ENCODE measurements around the gene TMEM45A. TPM values are rescaled to one million over a fixed set of nuclear protein-coding genes. Genes with fewer than 3 reads are reported as not detected.
"Not testable (repeated sequence)": the region's sequence is repeated elsewhere in the genome, so short reads cannot be mapped to it uniquely, and the experiment has no call there.

The TMEM45A gene
- total RNA-seq, 1 experiment from 2014 or later, result 0.73 TPM

GRCh38 chr3:100537646-100538338 lies 45.4 kb downstream of the TMEM45A start:
- Mint-ChIP-seq H3K27me3 (ENCODE audit: unreplicated experiment) (no peaks in the 10 kb centered on the region), H3K36me3 (ENCODE audit: insufficient read depth, unreplicated experiment) (no peaks in the 10 kb centered on the region), H3K4me1 (ENCODE audit: low read depth, unreplicated experiment) (peaks cover 34% of the 10 kb centered on the region), H3K27ac (ENCODE audit: unreplicated experiment) (no peak overlapping the region), H3K4me3 (ENCODE audit: low read depth, unreplicated experiment) (no peak overlapping the region), H3K9me3 (ENCODE audit: low read depth, unreplicated experiment) (no peaks in the 10 kb centered on the region)
- TF ChIP-seq CTCF (IDR thresholded peaks at IDR 0.05; ENCODE audit: unreplicated experiment), result no peak
- CTCF ChIA-PET, result interaction anchor here (0.7 kb wide), 1 partner anchor 13 kb away, joined by 3 read pairs; no protein-coding TSS in a partner anchor
- no peak for DNase-seq
- intact Hi-C loops (cut with micrococcal nuclease; ENCODE audit: unreplicated experiment), result no loop called here
- BruUV-seq (replicated peaks), result no TSS peak

GRCh38 chr3:100538339-100538706 lies 45.9 kb downstream of the TMEM45A start:
- intact Hi-C loops (cut with micrococcal nuclease; ENCODE audit: unreplicated experiment), result no loop called here
- Mint-ChIP-seq H3K36me3 (ENCODE audit: insufficient read depth, unreplicated experiment) (no peaks in the 10 kb centered on the region), H3K27ac (ENCODE audit: unreplicated experiment) (no peak overlapping the region), H3K9me3 (ENCODE audit: low read depth, unreplicated experiment) (no peaks in the 10 kb centered on the region), H3K4me3 (ENCODE audit: low read depth, unreplicated experiment) (no peak overlapping the region), H3K4me1 (ENCODE audit: low read depth, unreplicated experiment) (peaks cover 34% of the 10 kb centered on the region), H3K27me3 (ENCODE audit: unreplicated experiment) (no peaks in the 10 kb centered on the region)
- no TSS peak for BruUV-seq (replicated peaks)
- CTCF ChIA-PET, result no interaction called here
- no peak for DNase-seq
- no peak for TF ChIP-seq CTCF (IDR thresholded peaks at IDR 0.05; ENCODE audit: unreplicated experiment)

GRCh38 chr3:100540791-100541334 lies 48.4 kb downstream of the TMEM45A start:
- Mint-ChIP-seq H3K9me3 (ENCODE audit: low read depth, unreplicated experiment) (no peaks in the 10 kb centered on the region), H3K4me3 (ENCODE audit: low read depth, unreplicated experiment) (no peak overlapping the region), H3K36me3 (ENCODE audit: insufficient read depth, unreplicated experiment) (no peaks in the 10 kb centered on the region), H3K4me1 (ENCODE audit: low read depth, unreplicated experiment) (peaks cover 21% of the 10 kb centered on the region), H3K27ac (ENCODE audit: unreplicated experiment) (no peak overlapping the region), H3K27me3 (ENCODE audit: unreplicated experiment) (no peaks in the 10 kb centered on the region)
- intact Hi-C loops (cut with micrococcal nuclease; ENCODE audit: unreplicated experiment), result no loop called here
- no TSS peak for BruUV-seq (replicated peaks)
- TF ChIP-seq CTCF (IDR thresholded peaks at IDR 0.05; ENCODE audit: unreplicated experiment), result no peak
- no peak for DNase-seq
- CTCF ChIA-PET, result no interaction called here

GRCh38 chr3:100541428-100541827 lies 49.0 kb downstream of the TMEM45A start:
- H3K36me3 Mint-ChIP-seq (ENCODE audit: insufficient read depth, unreplicated experiment); H3K27me3 Mint-ChIP-seq (ENCODE audit: unreplicated experiment); H3K4me3 Mint-ChIP-seq (ENCODE audit: low read depth, unreplicated experiment); DNase-seq; intact Hi-C loops (cut with micrococcal nuclease; ENCODE audit: unreplicated experiment); CTCF ChIA-PET; H3K27ac Mint-ChIP-seq (ENCODE audit: unreplicated experiment); H3K9me3 Mint-ChIP-seq (ENCODE audit: low read depth, unreplicated experiment); BruUV-seq (replicated peaks): not testable (repeated sequence)
- peaks cover 16% of the 10 kb centered on the region for H3K4me1 Mint-ChIP-seq (ENCODE audit: low read depth, unreplicated experiment)

- no peak for DNase-seq
- Mint-ChIP-seq H3K9me3 (ENCODE audit: low read depth, unreplicated experiment) (no peaks in the 10 kb centered on the region), H3K27ac (ENCODE audit: unreplicated experiment) (no peak overlapping the region), H3K4me3 (ENCODE audit: low read depth, unreplicated experiment) (no peak overlapping the region), H3K4me1 (ENCODE audit: low read depth, unreplicated experiment) (no peaks in the 10 kb centered on the region), H3K27me3 (ENCODE audit: unreplicated experiment) (no peaks in the 10 kb centered on the region), H3K36me3 (ENCODE audit: insufficient read depth, unreplicated experiment) (no peaks in the 10 kb centered on the region)
- TF ChIP-seq CTCF (IDR thresholded peaks at IDR 0.05; ENCODE audit: unreplicated experiment), result no peak
- CTCF ChIA-PET, result no interaction called here
- intact Hi-C loops (cut with micrococcal nuclease; ENCODE audit: unreplicated experiment), result no loop called here
- BruUV-seq (replicated peaks), result no TSS peak
Observed at GRCh38 chr3:100545371-100545770, 53.0 kb downstream of the TMEM45A start.

Measured in Calu3 (cell line).